Epithelial cell of proximal tubule (primary cell): Measurements from ENCODE around the gene DENND1A. TPM values are rescaled to one million over a fixed set of nuclear protein-coding genes. Genes with fewer than 3 reads are reported as not detected.

Experiments used
- DNase-seq: peaks from one replicate; pipeline ENCODE4 v3.0.0-alpha.2; 2011; ENCODE audit warnings: low read depth
- H3K4me3 ChIP-seq: 2 replicates; pipeline ENCODE4 v1.5.1; 2011; ENCODE audit warnings: low read depth, mild to moderate bottlenecking, low read length
- CTCF ChIP-seq: conservative IDR thresholded peaks from 2 replicates; pipeline ENCODE4 v1.5.1; 2012; ENCODE audit warnings: low read depth, mild to moderate bottlenecking, low read length
- total RNA-seq: library from RNA; depleted of rRNA; stranded (reverse); fragments of >200 nt; gene quantifications from 2 replicates; pipeline ENCODE4 v1.2.3, GENCODE V29; 2015

The DENND1A gene
- total RNA-seq, 1 donor from 2014 or later, result 26.6 TPM

DNA sequence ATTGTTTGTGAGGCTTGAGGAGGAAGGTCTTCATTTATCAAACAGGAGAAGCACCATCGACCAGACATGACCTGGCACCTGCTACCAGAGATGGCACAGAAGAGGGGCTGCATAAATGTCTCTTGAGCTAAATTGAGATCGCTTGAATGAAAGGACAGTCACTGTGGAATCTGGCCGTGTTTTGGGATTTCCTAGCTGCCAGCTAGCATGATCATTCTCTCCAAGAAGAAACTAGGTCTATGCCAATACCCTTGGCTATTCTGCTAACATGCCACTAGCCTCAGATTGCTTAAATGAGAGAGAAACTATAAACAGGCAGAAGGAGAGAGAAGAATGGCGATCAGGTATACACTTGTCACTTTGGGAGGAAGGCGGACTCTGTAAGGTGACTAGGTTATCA is 324.6 kb downstream of the DENND1A start:
- no peak for DNase-seq
- no peak overlapping the region for H3K4me3 ChIP-seq
- TF ChIP-seq CTCF, result no peak

- DNase-seq, result no peak
- TF ChIP-seq CTCF, result no peak
- no peak overlapping the region for H3K4me3 ChIP-seq
Measured at GRCh38 chr9:123604861-123605260, 325.1 kb downstream of the DENND1A start.

- no peak overlapping the region for H3K4me3 ChIP-seq
- DNase-seq, result no peak
- TF ChIP-seq CTCF, result no peak
Measured at GRCh38 chr9:123601828-123602227, 328.1 kb downstream of the DENND1A start.

GRCh38 chr9:123599781-123600180 is 330.1 kb downstream of the DENND1A start:
- DNase-seq, result no peak
- TF ChIP-seq CTCF, result no peak

DNA sequence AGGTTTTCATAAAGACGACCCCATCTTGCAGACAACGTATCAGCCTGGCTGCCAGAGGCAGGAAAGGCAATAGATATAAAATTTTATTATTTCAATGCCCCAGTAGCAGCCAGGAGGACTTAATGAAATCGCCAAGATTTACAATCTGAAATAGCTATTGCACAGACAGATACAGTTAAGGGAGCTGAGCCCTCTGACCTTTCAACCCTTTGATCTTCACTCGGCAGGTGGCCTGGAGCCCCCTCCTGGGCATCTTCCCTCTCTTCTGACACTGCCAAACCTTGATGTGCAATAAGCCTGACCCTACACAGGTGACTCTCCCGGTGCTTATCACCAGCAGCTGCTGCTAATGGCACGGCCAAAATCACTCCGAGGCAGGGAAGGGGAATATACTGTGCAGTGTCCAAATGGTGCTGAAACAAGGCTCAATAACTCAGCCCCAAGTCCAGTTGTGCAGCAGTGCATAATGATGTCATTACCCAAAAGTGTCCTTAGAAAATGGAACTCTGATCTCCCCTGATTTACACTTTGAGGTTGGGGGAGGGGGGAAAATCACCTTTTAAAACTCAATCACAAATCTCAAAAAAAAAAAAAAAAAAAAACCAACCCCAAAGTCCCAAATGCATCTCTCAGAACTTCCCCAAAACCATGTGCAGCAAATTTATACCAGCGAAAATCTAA is 331.9 kb downstream of the DENND1A start:
- no peak for TF ChIP-seq CTCF
- DNase-seq, result no peak
- no peak overlapping the region for H3K4me3 ChIP-seq

More at GRCh38 chr9:123599781-123600180, 330.1 kb downstream of the DENND1A start:
- no peak overlapping the region for H3K4me3 ChIP-seq

GRCh38 chr9:123597048-123597447 is 332.9 kb downstream of the DENND1A start:
- H3K4me3 ChIP-seq, result no peak overlapping the region
- DNase-seq, result no peak
- no peak for TF ChIP-seq CTCF

DNA sequence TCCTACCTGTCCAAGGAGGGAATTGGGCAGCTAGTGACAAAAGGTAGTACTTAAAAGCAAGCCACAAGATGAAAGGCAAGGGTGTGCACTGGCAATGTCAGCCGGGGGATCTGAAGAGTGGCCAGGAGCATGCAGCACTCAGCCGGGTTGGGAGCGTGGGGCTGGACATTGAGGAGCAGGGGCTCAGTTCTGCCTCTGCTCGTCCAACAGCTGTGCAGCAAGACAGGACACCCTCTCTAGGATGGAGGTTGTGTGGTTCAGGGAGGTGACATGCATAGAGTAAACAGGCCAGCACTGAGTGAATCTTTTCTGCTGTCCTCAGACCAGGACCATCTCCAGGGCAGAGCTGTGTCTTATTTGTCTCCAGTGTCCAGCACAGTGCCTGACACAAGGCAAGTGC is 338.6 kb downstream of the DENND1A start:
- DNase-seq, result no peak
- no peak for TF ChIP-seq CTCF

More for the DNA sequence above, 338.6 kb downstream of the DENND1A start:
- H3K4me3 ChIP-seq, result no peak overlapping the region
